T-helper 1 cell treated with Interleukin-12 subunit alpha and Interleukin-12 subunit beta and Interleukin-4 antibody, amounts not matched to agents 30 μg/mL and 1 μg/mL, for 36 hours (primary cell): Measurements from ENCODE around the gene TNFAIP8L2.

ENCODE experiments used
- H3K27ac Mint-ChIP-seq: one replicate; pipeline ENCODE4 v1.8.0; 2021; ENCODE audit warnings: mild to moderate bottlenecking, mixed read lengths
- H3K27me3 Mint-ChIP-seq: one replicate; pipeline ENCODE4 v1.8.0; 2021; ENCODE audit warnings: low read depth, mixed read lengths
- H3K36me3 Mint-ChIP-seq: one replicate; pipeline ENCODE4 v1.8.0; 2021; ENCODE audit warnings: low read depth, mixed read lengths
- H3K4me1 Mint-ChIP-seq: one replicate; pipeline ENCODE4 v1.8.0; 2021; ENCODE audit warnings: low read depth, mixed read lengths
- H3K4me3 Mint-ChIP-seq: one replicate; pipeline ENCODE4 v1.8.0; 2021; ENCODE audit warnings: mild to moderate bottlenecking, moderate library complexity, mixed read lengths
- H3K9me3 Mint-ChIP-seq: one replicate; pipeline ENCODE4 v1.8.0; 2021; ENCODE audit warnings: mixed read lengths

TNFAIP8L2 gene

GRCh38 chr1:151156515-151156819 lies at the start of gene TNFAIP8L2:
Gene TNFAIP8L2, plus strand, starts transcription at chr1:151156649. Its CDS starts 2,049 bp downstream, at chr1:151158698.
- peaks cover 31% of the 10 kb centered on the region for H3K36me3 Mint-ChIP-seq
- peak within 1 kb of the TSS; percentile 96 for H3K4me3 Mint-ChIP-seq
- H3K4me1 Mint-ChIP-seq, result peaks cover 41% of the 10 kb centered on the region
- H3K27ac Mint-ChIP-seq, result peak within 1 kb of the TSS; percentile 89
- H3K27me3 Mint-ChIP-seq, result no peaks in the 10 kb centered on the region
- no peaks in the 10 kb centered on the region for H3K9me3 Mint-ChIP-seq

- no peaks in the 10 kb centered on the region for H3K27me3 Mint-ChIP-seq
- no peaks in the 10 kb centered on the region for H3K9me3 Mint-ChIP-seq
- peaks cover 9% of the 10 kb centered on the region for H3K36me3 Mint-ChIP-seq
- no peak overlapping the region for H3K27ac Mint-ChIP-seq
- no peaks in the 10 kb centered on the region for H3K4me1 Mint-ChIP-seq
- H3K4me3 Mint-ChIP-seq, result no peak overlapping the region
These were observed 49.6 kb upstream of the TNFAIP8L2 start for GRCh38 chr1:151106894-151107293.

GRCh38 chr1:151108331-151108730 lies 48.1 kb upstream of the TNFAIP8L2 start:
- H3K9me3 Mint-ChIP-seq, result no peaks in the 10 kb centered on the region
- H3K27ac Mint-ChIP-seq, result no peak overlapping the region
- no peak overlapping the region for H3K4me3 Mint-ChIP-seq
- no peaks in the 10 kb centered on the region for H3K4me1 Mint-ChIP-seq
- no peaks in the 10 kb centered on the region for H3K27me3 Mint-ChIP-seq
- peaks cover 9% of the 10 kb centered on the region for H3K36me3 Mint-ChIP-seq

- H3K4me3 Mint-ChIP-seq, result no peak overlapping the region
- H3K27me3 Mint-ChIP-seq, result no peaks in the 10 kb centered on the region
- no peaks in the 10 kb centered on the region for H3K4me1 Mint-ChIP-seq
- no peaks in the 10 kb centered on the region for H3K9me3 Mint-ChIP-seq
- H3K36me3 Mint-ChIP-seq, result peaks cover 8% of the 10 kb centered on the region
- no peak overlapping the region for H3K27ac Mint-ChIP-seq
These were observed 42.6 kb upstream of the TNFAIP8L2 start for GRCh38 chr1:151113877-151114276.

- no peaks in the 10 kb centered on the region for H3K27me3 Mint-ChIP-seq
- no peak overlapping the region for H3K4me3 Mint-ChIP-seq
- no peaks in the 10 kb centered on the region for H3K9me3 Mint-ChIP-seq
- H3K36me3 Mint-ChIP-seq, result peaks cover 3% of the 10 kb centered on the region
- no peaks in the 10 kb centered on the region for H3K4me1 Mint-ChIP-seq
- no peak overlapping the region for H3K27ac Mint-ChIP-seq
These were observed 31.6 kb upstream of the TNFAIP8L2 start for GRCh38 chr1:151124763-151125403.

- no peak overlapping the region for H3K27ac Mint-ChIP-seq
These were observed 27.6 kb upstream of the TNFAIP8L2 start for GRCh38 chr1:151128800-151129199.

GRCh38 chr1:151130987-151131586 lies 25.4 kb upstream of the TNFAIP8L2 start:
- peak overlapping the region; percentile 69 for H3K27ac Mint-ChIP-seq
- no peaks in the 10 kb centered on the region for H3K36me3 Mint-ChIP-seq
- H3K9me3 Mint-ChIP-seq, result no peaks in the 10 kb centered on the region
- H3K27me3 Mint-ChIP-seq, result peaks cover 12% of the 10 kb centered on the region
- peak overlapping the region; percentile 51 for H3K4me3 Mint-ChIP-seq
- peaks cover 7% of the 10 kb centered on the region for H3K4me1 Mint-ChIP-seq

More at GRCh38 chr1:151128800-151129199, 27.6 kb upstream of the TNFAIP8L2 start:
- Mint-ChIP-seq H3K27me3 (peaks cover 12% of the 10 kb centered on the region), H3K4me3 (no peak overlapping the region), H3K4me1 (peaks cover 5% of the 10 kb centered on the region), H3K36me3 (no peaks in the 10 kb centered on the region), H3K9me3 (no peaks in the 10 kb centered on the region)

- peaks cover 7% of the 10 kb centered on the region for H3K4me1 Mint-ChIP-seq
- H3K4me3 Mint-ChIP-seq, result peak overlapping the region; percentile 51
- H3K27ac Mint-ChIP-seq, result peak overlapping the region; percentile 69
- H3K36me3 Mint-ChIP-seq, result no peaks in the 10 kb centered on the region
- H3K9me3 Mint-ChIP-seq, result no peaks in the 10 kb centered on the region
- H3K27me3 Mint-ChIP-seq, result peaks cover 12% of the 10 kb centered on the region
These were observed 24.6 kb upstream of the TNFAIP8L2 start for GRCh38 chr1:151131701-151132334.

- peaks cover 12% of the 10 kb centered on the region for H3K27me3 Mint-ChIP-seq
These were observed 24.0 kb upstream of the TNFAIP8L2 start for GRCh38 chr1:151132335-151133017.

GRCh38 chr1:151133018-151133806 lies 23.2 kb upstream of the TNFAIP8L2 start:
- Mint-ChIP-seq H3K9me3 (no peaks in the 10 kb centered on the region), H3K27ac (no peak overlapping the region), H3K36me3 (no peaks in the 10 kb centered on the region), H3K27me3 (peaks cover 12% of the 10 kb centered on the region), H3K4me3 (no peak overlapping the region), H3K4me1 (peaks cover 7% of the 10 kb centered on the region)

More at GRCh38 chr1:151132335-151133017, 24.0 kb upstream of the TNFAIP8L2 start:
- H3K4me3 Mint-ChIP-seq, result no peak overlapping the region
- H3K4me1 Mint-ChIP-seq, result peaks cover 7% of the 10 kb centered on the region
- no peaks in the 10 kb centered on the region for H3K36me3 Mint-ChIP-seq
- H3K27ac Mint-ChIP-seq, result no peak overlapping the region
- no peaks in the 10 kb centered on the region for H3K9me3 Mint-ChIP-seq

- no peaks in the 10 kb centered on the region for H3K36me3 Mint-ChIP-seq
- no peaks in the 10 kb centered on the region for H3K9me3 Mint-ChIP-seq
- H3K4me1 Mint-ChIP-seq, result peaks cover 7% of the 10 kb centered on the region
- no peak overlapping the region for H3K4me3 Mint-ChIP-seq
- peaks cover 12% of the 10 kb centered on the region for H3K27me3 Mint-ChIP-seq
- no peak overlapping the region for H3K27ac Mint-ChIP-seq
These were observed 22.1 kb upstream of the TNFAIP8L2 start for GRCh38 chr1:151134396-151134795.

GRCh38 chr1:151134991-151135390 lies 21.5 kb upstream of the TNFAIP8L2 start:
- Mint-ChIP-seq H3K27me3 (peaks cover 12% of the 10 kb centered on the region), H3K27ac (no peak overlapping the region), H3K9me3 (no peaks in the 10 kb centered on the region), H3K4me3 (no peak overlapping the region), H3K4me1 (peaks cover 7% of the 10 kb centered on the region), H3K36me3 (no peaks in the 10 kb centered on the region)

- Mint-ChIP-seq H3K27ac (no peak overlapping the region), H3K27me3 (peaks cover 8% of the 10 kb centered on the region), H3K4me3 (no peak overlapping the region), H3K36me3 (no peaks in the 10 kb centered on the region), H3K4me1 (peaks cover 5% of the 10 kb centered on the region), H3K9me3 (no peaks in the 10 kb centered on the region)
These were observed 20.7 kb upstream of the TNFAIP8L2 start for GRCh38 chr1:151135433-151136385.
